Measurements from ENCODE around the gene DDI1.

DDI1 gene

GRCh38 chr11:104086621-104087020, 50.2 kb downstream of the DDI1 start:
- no peak for DNase-seq
